IMR-90 (cell line): ENCODE data around the gene MAP3K19. TPM values are rescaled to one million over a fixed set of nuclear protein-coding genes. Genes with fewer than 3 reads are reported as not detected.

Experiments
- ATAC-seq: fragments of 200-7000 bp; cut with Tn5 transposase; 2 replicates; pipeline ENCODE4 v1.9.1; 2020; ENCODE audit warnings: low read depth, mild to moderate bottlenecking, moderate library complexity
- BruUV-seq: library from RNA; stranded (reverse); fragments of 400-500 nt; replicated peaks from 2 replicates; lab custom pipeline; 2021; lab: Mats Ljungman, UMichigan
- CTCF ChIA-PET: fragments of 300-600 bp; formaldehyde crosslinking; extraction: SDS; loops from one replicate; lab custom pipeline; 2021; ENCODE audit warnings: antibody characterized with exemption; lab: Yijun Ruan, JAX
- POLR2A ChIA-PET: fragments of 300-600 bp; sonication (Branson Sonifier 250); formaldehyde crosslinking; loops from one replicate; lab custom pipeline; 2022; ENCODE audit warnings: antibody characterized with exemption; ENCODE audit not compliant: unreplicated experiment; lab: Charles Lee
- DNase-seq: peaks from one replicate; pipeline ENCODE4 v3.0.0; 2013
- H2AFZ ChIP-seq: replicated peaks from 2 replicates; pipeline ENCODE3; 2013; ENCODE audit warnings: low read length, mild to moderate bottlenecking; ENCODE audit not compliant: poor library complexity
- H2AK5ac ChIP-seq: 2 replicates; pipeline ENCODE4 v1.6.1; 2013; ENCODE audit warnings: low read depth, low read length, inconsistent platforms
- H2AK9ac ChIP-seq: replicated peaks from 2 replicates; pipeline ENCODE3; 2013; ENCODE audit warnings: mild to moderate bottlenecking, low read depth, low read length, moderate library complexity; ENCODE audit not compliant: poor library complexity
- H2BK120ac ChIP-seq: 2 replicates; pipeline ENCODE4 v1.6.1; 2013; ENCODE audit warnings: low read depth, low read length, inconsistent platforms
- H2BK15ac ChIP-seq: 3 replicates; pipeline ENCODE4 v1.6.1; 2013; ENCODE audit warnings: low read depth, low read length, inconsistent platforms
- H2BK20ac ChIP-seq: 2 replicates; pipeline ENCODE4 v1.6.1; 2013; ENCODE audit warnings: low read depth, mild to moderate bottlenecking, inconsistent platforms, low read length, moderate library complexity
- H2BK5ac ChIP-seq: 2 replicates; pipeline ENCODE4 v1.6.1; 2013; ENCODE audit warnings: mild to moderate bottlenecking, low read depth, low read length, inconsistent platforms; ENCODE audit not compliant: poor library complexity, severe bottlenecking
- H3K14ac ChIP-seq: replicated peaks from 2 replicates; pipeline ENCODE4 v1.6.1; 2013; ENCODE audit warnings: low read depth, low read length, inconsistent platforms
- H3K18ac ChIP-seq: 2 replicates; pipeline ENCODE4 v1.6.1; 2013; ENCODE audit warnings: low read depth, low read length, control low read depth
- H3K23ac ChIP-seq: 2 replicates; pipeline ENCODE4 v1.6.1; 2013; ENCODE audit warnings: low read depth, low read length, inconsistent platforms
- H3K27ac ChIP-seq: 2 replicates; pipeline ENCODE4 v1.5.1; 2013; ENCODE audit warnings: mild to moderate bottlenecking, control low read depth, low read length; ENCODE audit not compliant: insufficient read depth
- H3K27me3 ChIP-seq: 2 replicates; pipeline ENCODE4 v1.6.1; 2013; ENCODE audit warnings: low read length; ENCODE audit not compliant: control insufficient read depth, insufficient read depth
- H3K36me3 ChIP-seq: 2 replicates; pipeline ENCODE4 v1.6.1; 2013; ENCODE audit warnings: low read length, mixed read lengths; ENCODE audit not compliant: control insufficient read depth, insufficient read depth
- H3K4ac ChIP-seq: 2 replicates; pipeline ENCODE4 v1.6.1; 2013; ENCODE audit warnings: low read depth, low read length, inconsistent platforms
- H3K4me1 ChIP-seq: 2 replicates; pipeline ENCODE4 v1.6.1; 2013; ENCODE audit warnings: low read length, mixed read lengths; ENCODE audit not compliant: control insufficient read depth, insufficient read depth
- H3K4me2 ChIP-seq: 2 replicates; pipeline ENCODE4 v1.6.1; 2013; ENCODE audit warnings: low read depth, mild to moderate bottlenecking, control low read depth, low read length, moderate library complexity
- H3K4me3 ChIP-seq: 2 replicates; pipeline ENCODE4 v1.5.1; 2013; ENCODE audit warnings: low read depth, mild to moderate bottlenecking, control low read depth, low read length, moderate library complexity; ENCODE audit not compliant: insufficient read depth
- H3K56ac ChIP-seq: 2 replicates; pipeline ENCODE4 v1.6.1; 2013; ENCODE audit warnings: low read length, inconsistent platforms; ENCODE audit not compliant: insufficient read depth; ENCODE audit errors: extremely low read depth
- H3K79me1 ChIP-seq, 2 experiments: 2 replicates each; pipeline ENCODE4 v1.6.1; 2013; ENCODE audit warnings: low read length in 2 of 2, inconsistent platforms in 1 of 2, low read depth in 1 of 2
- H3K9ac ChIP-seq: 2 replicates; pipeline ENCODE4 v1.6.1; 2013; ENCODE audit warnings: low read depth, low read length, control low read depth
- H3K9me1 ChIP-seq: 2 replicates; pipeline ENCODE4 v1.6.1; 2013; ENCODE audit warnings: low read length, inconsistent platforms; ENCODE audit not compliant: insufficient read depth
- H3K9me3 ChIP-seq: 2 replicates; pipeline ENCODE4 v1.6.1; 2013; ENCODE audit warnings: low read length; ENCODE audit not compliant: control insufficient read depth, insufficient read depth
- H4K20me1 ChIP-seq: 2 replicates; pipeline ENCODE4 v1.6.1; 2013; ENCODE audit warnings: low read length, inconsistent platforms; ENCODE audit not compliant: insufficient read depth
- H4K5ac ChIP-seq: 2 replicates; pipeline ENCODE4 v1.6.1; 2013; ENCODE audit warnings: mild to moderate bottlenecking, low read depth, low read length, control low read depth
- H4K8ac ChIP-seq, 2 experiments: 2 replicates each; pipeline ENCODE4 v1.6.1; 2013; ENCODE audit warnings: low read depth in 2 of 2, low read length in 2 of 2, control low read depth in 1 of 2, inconsistent platforms in 1 of 2
- H4K91ac ChIP-seq: 2 replicates; pipeline ENCODE4 v1.6.1; 2013; ENCODE audit warnings: low read depth, low read length, inconsistent platforms; ENCODE audit not compliant: insufficient read depth
- CEBPB ChIP-seq: IDR thresholded peaks from 2 replicates; pipeline ENCODE4 v1.6.1; 2012; ENCODE audit warnings: low read depth, low read length, improper control_type of control experiment
- FOS ChIP-seq: fragments of 150-350 bp; IDR thresholded peaks from 2 replicates; pipeline ENCODE4 v1.6.1; 2016; ENCODE audit warnings: low read depth, low read length
- MAFK ChIP-seq: IDR thresholded peaks from 2 replicates; pipeline ENCODE4 v1.6.1; 2012; ENCODE audit warnings: low read depth, low read length, improper control_type of control experiment
- MAZ ChIP-seq: IDR thresholded peaks from 2 replicates; pipeline ENCODE4 v1.6.1; 2012; ENCODE audit warnings: low read depth, mild to moderate bottlenecking, low read length, improper control_type of control experiment, moderate library complexity, borderline replicate concordance
- MXI1 ChIP-seq: IDR thresholded peaks from 2 replicates; pipeline ENCODE4 v1.6.1; 2012; ENCODE audit warnings: low read depth, mild to moderate bottlenecking, low read length, moderate library complexity, borderline replicate concordance
- NFE2L2 ChIP-seq: fragments of 150-350 bp; IDR thresholded peaks from 2 replicates; pipeline ENCODE4 v1.6.1; 2016; ENCODE audit warnings: low read depth, mild to moderate bottlenecking, low read length
- POLR2A ChIP-seq: IDR thresholded peaks from 2 replicates; pipeline ENCODE4 v1.6.1; 2012; ENCODE audit warnings: mild to moderate bottlenecking, low read depth, low read length
- RAD21 ChIP-seq: IDR thresholded peaks from 2 replicates; pipeline ENCODE4 v1.6.1; 2012; ENCODE audit warnings: low read length, improper control_type of control experiment
- RCOR1 ChIP-seq: IDR thresholded peaks from 2 replicates; pipeline ENCODE4 v1.6.1; 2012; ENCODE audit warnings: mild to moderate bottlenecking, low read length, improper control_type of control experiment; ENCODE audit not compliant: insufficient replicate concordance
- RFX5 ChIP-seq: IDR thresholded peaks from 2 replicates; pipeline ENCODE4 v1.8.0; 2012; ENCODE audit warnings: low read depth, mild to moderate bottlenecking, low read length, moderate library complexity
- SMC3 ChIP-seq: fragments of 150-350 bp; IDR thresholded peaks from 2 replicates; pipeline ENCODE4 v1.6.1; 2016; ENCODE audit warnings: low read depth, mild to moderate bottlenecking, antibody characterized with exemption, low read length, moderate library complexity
- WGBS, 2 experiments: methylation state at CpG; one replicate each; pipeline versions ENCODE4 v1.1.5 to v1.1.7; 2013; ENCODE audit warnings: missing lambda C conversion rate in 2 of 2; ENCODE audit not compliant: insufficient read length in 1 of 2; ENCODE audit errors: extremely low coverage in 2 of 2; 5-methylcytosine and 5-hydroxymethylcytosine counted together
- dilution Hi-C: fragments of 300-500 bp; cut with HindIII; formaldehyde crosslinking; loops from one replicate; pipeline ENCODE4 v1.14.3; 2018; ENCODE audit warnings: low sequenced_read_pairs; ENCODE audit not compliant: unreplicated experiment
- in situ Hi-C: fragments of 300-500 bp; cut with MboI; formaldehyde crosslinking; loops from 3 replicates; pipeline ENCODE4 v1.14.3; 2019; ENCODE audit warnings: low sequenced_read_pairs, inconsistent platforms, mixed read lengths
- intact Hi-C: fragments of 100-400 bp; cut with micrococcal nuclease; formaldehyde crosslinking; loops from 2 replicates; pipeline ENCODE4 v1.10.0; 2022
- polyA plus RNA-seq, 3 experiments: library from polyadenylated mRNA; depleted of rRNA; stranded (reverse); fragments of >200 nt; gene quantifications; 2 replicates each; pipeline ENCODE4 v1.2.3, GENCODE V29; 2012; ENCODE audit warnings: low replicate concordance in 1 of 3
- total RNA-seq: library from RNA; depleted of rRNA; stranded (reverse); fragments of >200 nt; gene quantifications from 2 replicates; pipeline ENCODE4 v1.2.3, GENCODE V29; 2012
- TF ChIP-seq, protein P1 (sequence below): fragments of 150-350 bp; IDR thresholded peaks from 2 replicates; pipeline ENCODE4 v1.6.1; 2017; ENCODE audit warnings: mild to moderate bottlenecking, antibody characterized with exemption, low read length, low read depth

The MAP3K19 gene
- total and polyA plus RNA-seq, 2 of the 4 experiments (the other 2 are of a cell fraction), result not detected

DNA sequence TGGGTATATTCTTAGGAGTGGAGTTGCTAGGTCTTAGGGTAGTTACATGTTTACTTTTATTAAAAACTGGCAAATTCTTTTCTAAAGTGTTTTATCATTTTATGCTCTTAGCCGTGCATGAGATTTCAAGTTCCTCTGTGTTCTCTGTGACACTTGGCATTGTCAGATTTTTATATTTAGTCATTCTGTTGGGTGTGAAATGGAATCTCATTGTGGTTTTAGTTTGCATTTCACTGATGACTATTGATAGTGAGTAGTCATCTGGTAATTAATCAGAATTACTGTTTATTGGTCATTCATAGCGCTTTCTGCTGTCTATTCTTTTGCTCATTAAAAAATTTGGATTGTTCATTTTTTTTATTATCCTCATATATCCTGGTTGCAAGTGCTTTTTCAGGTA lies 39.0 kb upstream of the MAP3K19 start:
- no peak overlapping the region for H3K4me3 ChIP-seq
- no peak overlapping the region for H3K27ac ChIP-seq
- in situ Hi-C loops (no loop called here), intact Hi-C loops (no loop called here), dilution Hi-C loops (no loop called here)
- no peaks in the 10 kb centered on the region for H3K27me3 ChIP-seq
- ATAC-seq (no peak), DNase-seq (no peak)
- no peak overlapping the region for H3K23ac ChIP-seq
- H2BK5ac ChIP-seq, result no peak overlapping the region
- H2AK9ac ChIP-seq, result no peak overlapping the region
- peaks cover 20 to 44% of the 10 kb centered on the region in 2 experiments for H3K79me1 ChIP-seq
- H3K9ac ChIP-seq, result no peak overlapping the region
- H3K56ac ChIP-seq, result no peak overlapping the region
- H2AFZ ChIP-seq, result no peak overlapping the region
- TF ChIP-seq POLR2A, result no peak
- no peak for TF ChIP-seq MAFK
- no peak for TF ChIP-seq MXI1
- no peak for TF ChIP-seq NFE2L2
- TF ChIP-seq, protein P1, sequence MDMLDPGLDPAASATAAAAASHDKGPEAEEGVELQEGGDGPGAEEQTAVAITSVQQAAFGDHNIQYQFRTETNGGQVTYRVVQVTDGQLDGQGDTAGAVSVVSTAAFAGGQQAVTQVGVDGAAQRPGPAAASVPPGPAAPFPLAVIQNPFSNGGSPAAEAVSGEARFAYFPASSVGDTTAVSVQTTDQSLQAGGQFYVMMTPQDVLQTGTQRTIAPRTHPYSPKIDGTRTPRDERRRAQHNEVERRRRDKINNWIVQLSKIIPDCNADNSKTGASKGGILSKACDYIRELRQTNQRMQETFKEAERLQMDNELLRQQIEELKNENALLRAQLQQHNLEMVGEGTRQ, result no peak
- TF ChIP-seq MAZ, result no peak
- TF ChIP-seq RAD21, result no peak
- TF ChIP-seq FOS, result no peak
- no peak for TF ChIP-seq SMC3
- no peak for TF ChIP-seq CEBPB
- no peak for TF ChIP-seq RFX5
- no peak for TF ChIP-seq RCOR1
- H3K36me3 ChIP-seq, result 0 out of 2 replicates have a peak, but pooled peaks cover 4% of the 10 kb centered on the region
- ChIA-PET POLR2A (no interaction called here), CTCF (no interaction called here)
- H2BK120ac ChIP-seq, result no peak overlapping the region
- WGBS, 2 experiments, result no CpG with 5 or more reads among the region's 2 CpGs
- no peak overlapping the region for H4K8ac ChIP-seq
- H3K4ac ChIP-seq, result no peak overlapping the region
- no peak overlapping the region for H3K4me2 ChIP-seq
- peaks cover 9% of the 10 kb centered on the region; the same call in 1 of the 2 replicates for H4K20me1 ChIP-seq
- no peak overlapping the region for H2BK20ac ChIP-seq
- no peaks in the 10 kb centered on the region for H3K4me1 ChIP-seq
- H3K9me3 ChIP-seq, result no peaks in the 10 kb centered on the region
- H2BK15ac ChIP-seq, result no peak overlapping the region
- H2AK5ac ChIP-seq, result no peak overlapping the region
- no peak overlapping the region for H4K5ac ChIP-seq
- H4K91ac ChIP-seq, result no peak overlapping the region
- no TSS peak for BruUV-seq
- H3K9me1 ChIP-seq, result no peaks in the 10 kb centered on the region
- no peak overlapping the region for H3K18ac ChIP-seq
- H3K14ac ChIP-seq, result no peak overlapping the region
